Endodermal cell (in vitro differentiated cells): Measurements from ENCODE around the gene G0S2. TPM values are rescaled to one million over a fixed set of nuclear protein-coding genes. Genes with fewer than 3 reads are reported as not detected.

Experiments
- DNase-seq: peaks from one replicate; pipeline ENCODE4 v3.0.0-alpha.2; 2017
- H3K27ac ChIP-seq: 2 replicates; pipeline ENCODE4 v1.5.1; 2013; ENCODE audit warnings: mild to moderate bottlenecking, low read depth, low read length, moderate library complexity
- H3K27me3 ChIP-seq: 2 replicates; pipeline ENCODE4 v1.6.1; 2013; ENCODE audit warnings: mild to moderate bottlenecking, low read length, moderate library complexity; ENCODE audit not compliant: insufficient read depth, control insufficient read depth, poor library complexity, severe bottlenecking
- H3K36me3 ChIP-seq: 2 replicates; pipeline ENCODE4 v1.7.0; 2013; ENCODE audit warnings: mild to moderate bottlenecking, low read length, moderate library complexity; ENCODE audit not compliant: control insufficient read depth, insufficient read depth
- H3K4me1 ChIP-seq: one replicate; pipeline ENCODE4 v1.7.0; 2013; ENCODE audit warnings: low read length; ENCODE audit not compliant: control insufficient read depth, insufficient read depth
- H3K4me3 ChIP-seq: 2 replicates; pipeline ENCODE4 v1.5.1; 2013; ENCODE audit warnings: mild to moderate bottlenecking, low read length, moderate library complexity
- H3K9ac ChIP-seq: 2 replicates; pipeline ENCODE4 v1.6.1; 2013; ENCODE audit warnings: mild to moderate bottlenecking, low read length, moderate library complexity; ENCODE audit not compliant: poor library complexity, severe bottlenecking; ENCODE audit errors: extremely low read depth
- H3K9me3 ChIP-seq: 2 replicates; pipeline ENCODE4 v1.6.1; 2013; ENCODE audit warnings: mild to moderate bottlenecking, low read length, moderate library complexity; ENCODE audit not compliant: control insufficient read depth
- H3K27ac Mint-ChIP-seq: 2 replicates; pipeline ENCODE4 v1.8.0; 2020; ENCODE audit warnings: mixed read lengths
- H3K27me3 Mint-ChIP-seq: 2 replicates; pipeline ENCODE4 v1.8.0; 2021; ENCODE audit warnings: mild to moderate bottlenecking, mixed read lengths; ENCODE audit not compliant: insufficient read depth
- H3K36me3 Mint-ChIP-seq: 2 replicates; pipeline ENCODE4 v1.8.0; 2020; ENCODE audit warnings: low read depth, mixed read lengths
- H3K4me1 Mint-ChIP-seq: 2 replicates; pipeline ENCODE4 v1.8.0; 2020; ENCODE audit warnings: mixed read lengths
- H3K4me3 Mint-ChIP-seq: 2 replicates; pipeline ENCODE4 v1.8.0; 2020; ENCODE audit warnings: mild to moderate bottlenecking, moderate library complexity, mixed read lengths
- H3K9me3 Mint-ChIP-seq: 2 replicates; pipeline ENCODE4 v1.8.0; 2020; ENCODE audit warnings: mild to moderate bottlenecking, mixed read lengths
- CTCF ChIP-seq: fragments of 200-600 bp; sonication (generic); conservative IDR thresholded peaks from 2 replicates; pipeline ENCODE4 v1.5.0; 2021; ENCODE audit warnings: antibody characterized with exemption, mild to moderate bottlenecking
- WGBS, 2 experiments: methylation state at CpG; one replicate each; pipeline versions ENCODE4 v1.1.5 to v1.1.7; 2013; ENCODE audit warnings: missing lambda C conversion rate in 2 of 2, mixed read lengths in 1 of 2; ENCODE audit not compliant: insufficient coverage in 1 of 2, insufficient read length in 1 of 2; 5-methylcytosine and 5-hydroxymethylcytosine counted together
- total RNA-seq, 2 donors: library from RNA; stranded (reverse); fragmentation: NEBNext Ultra II Directional in 1 of 2; extraction: Animal tissue kit (Norgen Biotek cat#: 25700) in 1 of 2; gene quantifications; 2 replicates in 1 of 2; 3 replicates in 1 of 2; pipeline ENCODE4 v1.2.1, GENCODE V29; 2021

Gene G0S2
- total RNA-seq, 2 donors from 2014 or later = not detected

GRCh38 chr1:209721323-209721722 is 46.1 kb downstream of the G0S2 start:
- H3K27ac ChIP-seq = no peak overlapping the region
- H3K4me3 ChIP-seq = no peak overlapping the region
- no peak overlapping the region for H3K27ac Mint-ChIP-seq
- no peaks in the 10 kb centered on the region for H3K4me1 ChIP-seq
- no peaks in the 10 kb centered on the region for H3K36me3 ChIP-seq
- WGBS, 2 experiments = 89 to 96% methylated on average over 1 of the region's 1 CpG
- H3K9me3 Mint-ChIP-seq = no peaks in the 10 kb centered on the region
- H3K9me3 ChIP-seq = no peaks in the 10 kb centered on the region
- no peaks in the 10 kb centered on the region for H3K36me3 Mint-ChIP-seq
- no peak for DNase-seq
- H3K4me3 Mint-ChIP-seq = no peak overlapping the region
- peaks cover 24% of the 10 kb centered on the region for H3K27me3 Mint-ChIP-seq
- TF ChIP-seq CTCF = no peak
- H3K4me1 Mint-ChIP-seq = no peaks in the 10 kb centered on the region
- no peak overlapping the region for H3K9ac ChIP-seq
- peaks cover 37% of the 10 kb centered on the region for H3K27me3 ChIP-seq

GRCh38 chr1:209723265-209723664 is 48.1 kb downstream of the G0S2 start:
- Mint-ChIP-seq H3K36me3 (no peaks in the 10 kb centered on the region), H3K27ac (no peak overlapping the region), H3K9me3 (no peaks in the 10 kb centered on the region), H3K27me3 (peaks cover 23% of the 10 kb centered on the region), H3K4me3 (no peak overlapping the region), H3K4me1 (no peaks in the 10 kb centered on the region)
- Histone ChIP-seq H3K9me3 (no peaks in the 10 kb centered on the region), H3K4me3 (no peak overlapping the region), H3K27me3 (peaks cover 29% of the 10 kb centered on the region), H3K36me3 (no peaks in the 10 kb centered on the region), H3K4me1 (no peaks in the 10 kb centered on the region), H3K9ac (no peak overlapping the region), H3K27ac (no peak overlapping the region)
- WGBS, 2 experiments = 100% methylated on average over 1 to 3 of the region's 3 CpGs
- no peak for TF ChIP-seq CTCF
- DNase-seq = no peak

GRCh38 chr1:209723756-209724693 is 48.8 kb downstream of the G0S2 start:
- Mint-ChIP-seq H3K9me3 (no peaks in the 10 kb centered on the region), H3K36me3 (no peaks in the 10 kb centered on the region), H3K4me3 (no peak overlapping the region), H3K27ac (no peak overlapping the region), H3K27me3 (peaks cover 23% of the 10 kb centered on the region), H3K4me1 (no peaks in the 10 kb centered on the region)
- no peaks in the 10 kb centered on the region for H3K9me3 ChIP-seq
- H3K9ac ChIP-seq = no peak overlapping the region
- no peaks in the 10 kb centered on the region for H3K4me1 ChIP-seq
- TF ChIP-seq CTCF = no peak
- H3K27me3 ChIP-seq = peaks cover 24% of the 10 kb centered on the region
- H3K4me3 ChIP-seq = no peak overlapping the region
- DNase-seq = no peak
- no peaks in the 10 kb centered on the region for H3K36me3 ChIP-seq
- no peak overlapping the region for H3K27ac ChIP-seq
- 69 to 71% methylated on average over 2 to 3 of the region's 3 CpGs for WGBS, 2 experiments

Other genes with a start within 250 kb of the G0S2 start
- gene CAMK1G, start 91.7 kb upstream of the G0S2 start, total RNA-seq = 1 to 10 TPM in 1 of 2 donors, under 1 TPM in 1; 0.55 to 2.1 TPM
- 1 to 10 TPM in 1 of 2 donors, under 1 TPM in 1; 0.53 to 1.9 TPM for gene LAMB3, start 23.0 kb upstream of the G0S2 start, total RNA-seq
- not detected for gene HSD11B1, start 29.4 kb downstream of the G0S2 start, total RNA-seq
- not detected for gene TRAF3IP3, start 80.6 kb downstream of the G0S2 start, total RNA-seq
- gene C1orf74, start 109.1 kb downstream of the G0S2 start, total RNA-seq = 1 to 10 TPM; 3.1 to 5.4 TPM
- 10 to 100 TPM; 13.8 to 18.2 TPM for gene IRF6, start 130.7 kb downstream of the G0S2 start, total RNA-seq
- gene UTP25, start 152.6 kb downstream of the G0S2 start, total RNA-seq = 1 to 10 TPM; 4.3 to 6.0 TPM